Mucosa of gallbladder (tissue), 1 donor: ENCODE measurements around the gene LAMA5. TPM values are rescaled to one million over a fixed set of nuclear protein-coding genes. Genes with fewer than 3 reads are reported as not detected.
A peak's percentile ranks its signal among the peaks of the same experiment; 100 is the strongest.

ENCODE experiments used
- DNase-seq: peaks from one replicate; pipeline ENCODE4 v3.0.0-alpha.2; 2020; ENCODE audit warnings: low spot score
- total RNA-seq: library from RNA; stranded (reverse); gene quantifications from one replicate; pipeline ENCODE4 v1.2.1, GENCODE V29; 2021
- donor health status: DM: no; HTN: no; CAD: no.

Gene LAMA5
- total RNA-seq, 1 donor from 2014 or later = 298 TPM

- DNase-seq = no peak
Observed at GRCh38 chr20:62305149-62305764, 61.9 kb downstream of the LAMA5 start.

- no peak for DNase-seq
Observed at GRCh38 chr20:62304331-62305148, 62.6 kb downstream of the LAMA5 start.

GRCh38 chr20:62303340-62304226 lies 63.5 kb downstream of the LAMA5 start:
- DNase-seq = no peak

GRCh38 chr20:62303062-62303339 lies 64.1 kb downstream of the LAMA5 start:
- DNase-seq = no peak

DNA sequence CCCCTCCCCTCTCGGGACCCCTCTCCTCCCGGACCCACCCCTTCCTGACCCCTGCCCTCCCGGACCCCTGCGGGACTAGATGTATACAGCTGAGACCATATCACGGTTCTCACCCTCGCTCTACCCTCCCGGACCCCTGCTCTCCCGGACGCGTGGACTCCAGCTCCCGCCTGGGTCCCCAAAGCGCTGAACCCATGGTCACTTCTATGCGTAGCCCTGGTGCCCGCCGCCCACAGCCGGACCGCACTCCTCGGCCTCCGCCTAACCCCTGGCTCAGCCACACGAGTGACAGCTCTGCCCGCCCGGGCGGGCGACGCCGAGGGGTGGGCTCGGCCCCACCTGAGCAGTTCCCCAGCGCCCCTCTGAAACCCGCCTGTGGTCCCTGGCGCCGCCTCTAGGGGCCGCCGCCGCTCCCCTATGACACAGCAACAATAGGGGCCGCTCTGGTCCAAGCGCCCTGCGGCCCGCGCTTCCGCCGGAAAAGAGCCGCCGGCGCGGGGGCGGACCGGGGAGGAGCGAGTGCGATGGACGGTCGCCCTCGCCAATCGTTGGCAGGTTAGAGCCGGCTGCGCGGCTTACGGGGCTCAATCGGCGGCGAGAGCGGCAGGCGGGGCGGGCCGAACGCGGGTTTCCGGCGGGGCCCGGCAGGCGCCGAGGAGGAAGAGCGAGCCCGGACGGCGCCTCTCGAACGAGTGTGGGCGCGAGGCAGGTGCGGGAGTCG lies 64.6 kb downstream of the LAMA5 start, which contains the start of gene ADRM1:
Gene ADRM1 (plus strand): TSS at position 657 of the 721 bp plus-strand sequence. CDS start 572 bp downstream, outside the sequence.
- DNase-seq = peak; percentile 97

- peak; percentile 92 for DNase-seq
Observed at GRCh38 chr20:62301773-62302340, 65.3 kb downstream of the LAMA5 start.

DNA sequence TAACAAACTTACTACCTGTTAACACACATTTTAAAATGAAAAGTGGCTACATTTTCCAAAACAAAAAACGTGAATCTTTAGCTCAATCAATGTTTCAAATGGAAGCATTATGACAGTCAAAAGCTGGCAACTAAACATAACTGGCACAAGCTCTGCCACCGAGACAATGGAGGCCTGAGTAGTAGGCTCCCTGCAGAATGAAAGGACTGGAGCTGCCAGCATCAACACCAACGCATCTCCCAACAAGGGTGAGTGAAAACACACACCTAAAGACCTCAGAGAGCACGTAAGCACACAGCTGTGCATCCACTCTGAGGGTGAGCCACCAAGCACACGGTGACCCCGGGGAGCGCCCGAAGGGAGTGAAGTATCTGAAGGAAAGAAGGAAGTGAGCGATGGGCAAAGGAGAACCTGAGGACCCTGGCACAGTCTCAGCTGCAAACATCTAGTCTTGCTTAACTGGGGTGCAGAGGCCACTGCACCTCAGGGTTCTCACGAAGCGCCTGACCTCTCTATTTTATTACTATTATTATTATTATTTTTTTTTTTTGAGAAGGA lies 65.9 kb downstream of the LAMA5 start:
- no peak for DNase-seq

GRCh38 chr20:62300319-62300718 lies 66.8 kb downstream of the LAMA5 start:
- DNase-seq = no peak

DNA sequence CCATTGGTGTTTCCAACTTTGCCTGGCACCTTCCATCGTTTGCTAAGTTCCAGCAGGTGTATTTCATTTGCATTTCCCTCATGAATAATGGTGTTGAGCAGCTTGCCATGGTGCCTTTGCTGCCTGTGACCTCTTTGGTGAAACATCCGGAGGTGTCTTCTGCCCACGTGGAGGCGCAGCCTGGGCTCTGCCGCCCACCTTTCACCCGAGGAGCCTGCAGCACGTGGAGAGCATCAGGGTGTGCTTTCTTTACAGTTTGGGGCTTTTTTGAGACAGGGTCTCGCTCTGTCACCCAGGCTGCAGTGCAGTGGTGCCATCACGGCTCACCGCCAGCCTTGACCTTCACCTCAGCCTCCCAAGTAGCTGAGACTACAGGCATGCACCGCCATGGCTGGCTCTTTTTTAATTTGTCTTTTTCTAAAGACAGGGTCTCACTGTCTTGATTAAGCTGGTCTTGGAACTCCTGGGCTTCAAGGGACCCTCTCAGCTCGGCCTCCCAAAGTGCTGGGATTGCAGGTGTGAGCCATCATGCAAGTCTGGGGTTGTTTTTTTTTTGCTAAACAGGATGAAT lies 67.4 kb downstream of the LAMA5 start:
- no peak for DNase-seq

GRCh38 chr20:62298577-62299249 lies 68.4 kb downstream of the LAMA5 start:
- no peak for DNase-seq

DNA sequence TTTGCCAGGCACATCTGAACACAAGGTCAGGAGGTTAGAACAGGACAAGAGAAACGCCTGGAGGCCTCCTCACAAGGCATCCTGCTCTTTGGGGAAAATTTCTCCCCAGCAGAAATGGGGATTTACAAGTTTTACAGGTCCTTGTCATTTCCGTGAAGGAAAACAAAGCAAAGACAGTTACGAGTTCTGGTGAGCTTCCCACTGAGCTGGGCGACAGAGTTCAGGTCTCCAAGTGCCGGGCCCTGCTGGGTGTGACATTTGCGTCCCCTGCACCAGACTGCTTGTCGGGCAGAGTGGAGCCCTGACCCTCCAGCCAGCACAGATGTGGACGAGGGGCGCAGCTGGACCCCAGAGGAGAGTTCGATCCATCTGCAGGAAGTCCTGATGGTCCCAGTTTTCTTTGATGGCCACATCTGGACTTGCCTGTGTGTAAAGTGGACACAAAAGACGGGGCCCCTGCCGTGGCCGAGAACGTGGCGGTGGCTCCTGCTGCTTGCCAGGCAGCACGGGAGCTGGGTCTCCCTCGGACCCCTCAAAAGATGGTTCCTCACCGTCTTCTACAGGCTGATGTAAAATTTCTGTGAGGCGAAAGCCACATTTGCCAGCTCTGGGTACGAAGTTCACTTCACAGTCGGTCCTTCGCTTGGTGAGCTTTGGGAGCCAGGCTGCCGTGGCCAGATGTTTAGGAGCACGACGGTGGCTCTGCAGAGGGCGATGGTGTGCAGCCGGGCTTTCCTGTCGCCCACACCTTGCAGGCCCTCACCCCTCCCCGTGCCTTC lies 69.5 kb downstream of the LAMA5 start:
- no peak for DNase-seq

DNA sequence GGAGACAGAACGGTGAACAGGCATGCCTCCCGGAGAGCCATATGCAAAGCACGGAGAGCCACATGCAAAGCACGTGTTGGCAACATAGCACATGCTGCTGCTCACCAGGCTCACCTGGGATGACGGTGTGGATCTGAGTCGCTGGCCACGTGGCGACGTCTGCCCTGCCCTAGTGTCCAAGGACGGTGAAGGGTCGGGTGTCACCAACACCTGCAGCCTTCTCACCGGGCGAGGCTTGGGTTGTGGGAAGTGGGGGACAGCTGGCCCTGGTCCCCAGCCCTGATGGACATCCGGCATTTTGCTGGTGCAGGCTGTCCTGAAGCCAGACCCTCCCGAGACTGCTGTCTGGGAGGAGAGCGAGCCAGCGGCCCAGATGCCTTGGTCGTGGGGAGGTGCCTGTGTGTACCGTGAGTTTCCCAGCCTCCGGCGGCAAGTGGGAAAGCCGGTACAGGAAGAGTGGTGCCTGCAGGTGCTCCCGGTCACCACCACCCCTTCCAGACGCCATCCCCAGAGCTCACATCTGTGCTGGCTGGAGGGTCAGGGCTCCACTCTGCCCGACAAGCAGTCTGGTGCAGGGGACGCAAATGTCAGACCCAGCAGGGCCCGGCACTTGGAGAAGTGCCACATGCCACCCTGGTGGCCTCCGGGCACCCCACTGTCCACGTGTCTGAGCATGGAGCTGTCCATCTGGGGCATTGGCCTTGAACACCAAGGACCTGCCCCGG lies 70.2 kb downstream of the LAMA5 start:
- DNase-seq = no peak

DNA sequence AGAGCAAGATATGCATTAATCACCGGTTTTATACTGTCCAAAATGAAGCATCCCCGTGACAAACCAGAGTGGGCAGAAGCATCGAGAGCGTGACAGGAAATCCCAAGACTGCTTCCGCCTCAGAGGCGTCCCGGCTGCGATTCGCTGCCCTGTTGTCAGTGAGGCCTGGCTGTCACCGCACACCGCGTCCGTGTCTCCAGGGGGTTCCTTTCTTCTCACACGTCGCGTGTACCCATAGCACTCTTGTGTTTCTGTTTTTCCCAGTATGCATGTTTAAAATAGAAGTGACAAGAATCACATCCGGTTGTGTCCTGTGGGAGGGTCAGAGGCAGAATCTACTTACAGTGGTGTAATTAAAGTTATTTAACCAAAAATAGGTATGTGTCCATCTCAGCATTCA lies 72.6 kb downstream of the LAMA5 start:
- no peak for DNase-seq

DNA sequence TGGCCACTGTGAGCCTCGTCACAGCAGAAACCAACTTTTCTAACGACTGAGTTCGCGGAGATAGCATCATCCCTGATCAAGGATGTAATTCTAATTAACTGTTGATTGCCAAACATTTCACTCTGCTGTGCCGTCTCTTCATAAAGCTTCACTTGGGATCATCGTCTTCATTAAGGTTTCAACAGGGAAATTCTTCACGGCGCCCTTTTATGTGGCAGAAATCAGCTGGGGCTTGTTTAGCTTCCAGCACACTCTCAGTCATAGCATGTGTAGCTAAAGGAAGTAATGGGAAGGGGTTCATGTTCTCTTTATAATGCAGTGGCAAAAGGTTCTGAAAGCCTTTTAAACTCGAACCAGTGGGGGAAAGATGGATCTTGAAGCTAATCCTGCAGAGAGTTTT lies 73.2 kb downstream of the LAMA5 start:
- no peak for DNase-seq

- no peak for DNase-seq
Observed at GRCh38 chr20:62293111-62293784, 73.9 kb downstream of the LAMA5 start.

DNA sequence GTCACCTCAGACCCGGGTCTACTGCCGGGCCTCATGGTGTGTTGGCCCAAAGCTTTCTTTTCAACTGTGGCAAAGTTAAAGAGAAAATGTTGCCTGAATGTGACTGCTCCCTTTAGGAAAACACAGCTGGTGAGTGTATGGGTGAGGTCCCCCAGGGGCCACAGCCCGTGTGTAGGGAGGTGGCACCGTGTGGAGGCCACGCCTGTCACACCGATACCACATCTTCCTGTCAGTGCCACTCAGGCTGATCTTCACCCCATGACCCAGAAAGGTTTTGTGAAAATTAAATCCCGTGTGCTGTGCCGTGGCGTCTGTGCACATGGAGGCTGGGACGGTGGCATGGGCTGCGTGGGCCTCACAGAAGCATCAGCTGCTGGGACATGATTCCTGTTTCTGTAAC lies 75.0 kb downstream of the LAMA5 start:
- no peak for DNase-seq

GRCh38 chr20:62291251-62292066 lies 75.7 kb downstream of the LAMA5 start:
- DNase-seq = no peak
